ENCODE results near the gene ZNF629. TPM values are rescaled to one million over a fixed set of nuclear protein-coding genes. Genes with fewer than 3 reads are reported as not detected.
A peak's percentile ranks its signal among the peaks of the same experiment; 100 is the strongest.

The ZNF629 gene
- total and polyA plus RNA-seq, 10 donors: 1.3 to 13.9 (median 10.3) TPM

DNA sequence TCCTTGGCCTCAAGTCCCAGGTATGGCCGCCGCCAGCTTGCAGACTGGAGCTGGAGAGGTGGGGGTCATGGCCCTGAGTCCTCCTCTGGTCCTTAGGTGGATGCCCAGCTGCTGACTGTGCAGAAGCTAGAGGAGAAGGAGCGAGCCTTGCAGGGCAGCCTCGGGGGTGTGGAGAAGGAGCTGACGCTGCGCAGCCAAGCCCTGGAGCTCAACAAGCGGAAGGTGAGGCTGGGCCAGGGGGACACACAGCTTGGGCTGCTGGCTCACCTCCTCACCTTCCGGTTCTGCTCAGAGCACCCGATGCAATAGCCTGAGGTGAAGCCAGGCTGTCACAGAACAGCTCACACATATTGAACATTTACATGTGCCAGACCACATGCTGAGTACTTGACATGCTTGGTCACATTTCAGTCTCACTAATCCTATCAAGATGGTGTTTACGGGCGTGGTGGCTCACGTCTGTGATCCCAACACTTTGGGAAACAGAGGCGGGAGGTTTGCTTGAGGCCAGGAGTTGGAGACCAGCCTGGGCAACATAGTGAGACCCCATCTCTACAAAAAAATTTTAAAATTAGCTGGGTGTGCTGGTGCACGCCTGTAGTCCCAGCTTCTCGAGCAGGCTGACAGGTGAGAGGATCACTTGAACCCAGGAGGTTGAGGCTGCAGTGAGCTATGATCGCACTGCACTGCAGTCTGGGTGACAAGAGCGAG, 17.5 kb downstream of the ZNF629 start:
- Histone ChIP-seq H3K27me3 (replicated peaks in 1 of 7) (no peaks in the 10 kb centered on the region), H3K4me1 (peaks cover 0 to 46% (median 28%) of the 10 kb centered on the region in 6 donors), H3K27ac (no peak overlapping the region), H3K4me3 (no peak overlapping the region), H3K9me3 (no peaks in the 10 kb centered on the region), H3K36me3 (peaks cover 5 to 100% (median 99%) of the 10 kb centered on the region in 6 donors)
- TF ChIP-seq POLR2AphosphoS5 (IDR thresholded peaks at IDR 0.05) (peak; percentile 22 to 47 (median 27)), POLR2A (IDR thresholded peaks at IDR 0.05) (no peak)
- TF ChIP-seq, protein P1, sequence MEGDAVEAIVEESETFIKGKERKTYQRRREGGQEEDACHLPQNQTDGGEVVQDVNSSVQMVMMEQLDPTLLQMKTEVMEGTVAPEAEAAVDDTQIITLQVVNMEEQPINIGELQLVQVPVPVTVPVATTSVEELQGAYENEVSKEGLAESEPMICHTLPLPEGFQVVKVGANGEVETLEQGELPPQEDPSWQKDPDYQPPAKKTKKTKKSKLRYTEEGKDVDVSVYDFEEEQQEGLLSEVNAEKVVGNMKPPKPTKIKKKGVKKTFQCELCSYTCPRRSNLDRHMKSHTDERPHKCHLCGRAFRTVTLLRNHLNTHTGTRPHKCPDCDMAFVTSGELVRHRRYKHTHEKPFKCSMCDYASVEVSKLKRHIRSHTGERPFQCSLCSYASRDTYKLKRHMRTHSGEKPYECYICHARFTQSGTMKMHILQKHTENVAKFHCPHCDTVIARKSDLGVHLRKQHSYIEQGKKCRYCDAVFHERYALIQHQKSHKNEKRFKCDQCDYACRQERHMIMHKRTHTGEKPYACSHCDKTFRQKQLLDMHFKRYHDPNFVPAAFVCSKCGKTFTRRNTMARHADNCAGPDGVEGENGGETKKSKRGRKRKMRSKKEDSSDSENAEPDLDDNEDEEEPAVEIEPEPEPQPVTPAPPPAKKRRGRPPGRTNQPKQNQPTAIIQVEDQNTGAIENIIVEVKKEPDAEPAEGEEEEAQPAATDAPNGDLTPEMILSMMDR (IDR thresholded peaks at IDR 0.05 in 8 of 11, conservative IDR thresholded peaks at IDR 0.05 in 3 of 11): no peak
- peak; percentile 79 for DNase-seq
- WGBS, 5 donors: 89 to 95% (median 93%) methylated on average over 14 to 17 of the region's 17 CpGs
- intact Hi-C loops (cut with DNase I; ENCODE audit: low total_unique reads): loop anchor here (10.0 kb wide), 1 partner anchor 45 kb away; no protein-coding TSS in a partner anchor

DNA sequence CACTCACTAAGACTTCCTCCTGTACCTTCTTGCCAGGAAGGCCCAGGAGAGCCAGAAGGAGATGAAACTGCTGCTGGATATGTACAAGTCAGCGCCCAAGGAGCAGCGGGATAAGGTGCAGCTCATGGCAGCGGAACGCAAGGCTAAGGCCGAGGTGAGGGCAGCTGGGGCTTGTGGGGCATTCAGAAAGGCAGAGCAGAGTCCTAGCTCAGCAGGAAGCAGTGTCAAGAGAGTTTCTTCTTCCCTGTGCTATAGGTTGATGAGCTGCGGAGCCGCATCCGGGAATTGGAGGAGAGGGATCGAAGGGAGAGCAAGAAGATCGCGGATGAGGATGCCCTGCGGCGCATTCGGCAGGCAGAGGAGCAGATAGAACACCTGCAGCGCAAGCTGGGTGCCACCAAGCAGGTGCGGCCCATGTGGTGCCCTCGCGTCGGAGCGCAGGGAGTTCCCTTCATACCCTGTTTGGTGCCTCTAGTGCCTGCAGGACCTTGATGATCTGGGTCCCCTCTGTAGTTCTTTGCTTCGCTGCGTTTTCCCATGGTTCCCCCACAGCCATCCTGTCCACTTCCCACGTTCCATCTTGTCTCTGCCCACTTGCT, 18.3 kb downstream of the ZNF629 start:
- peak overlapping the region in 2 of 8 donors; percentile 0 to 46 for H3K27ac ChIP-seq
- intact Hi-C loops (cut with DNase I; ENCODE audit: low total_unique reads): no loop called here
- H3K36me3 ChIP-seq: peaks cover 5 to 100% (median 99%) of the 10 kb centered on the region in 6 donors
- WGBS, 5 donors: 93 to 98% (median 97%) methylated on average over 23 of the region's 23 CpGs
- peaks cover 4 to 48% (median 33%) of the 10 kb centered on the region in 6 donors for H3K4me1 ChIP-seq
- peak in 1 of 3 donors; percentile 31 for TF ChIP-seq POLR2AphosphoS5 (IDR thresholded peaks at IDR 0.05)
- no peak for TF ChIP-seq POLR2A (IDR thresholded peaks at IDR 0.05)
- peak; percentile 64 for DNase-seq
- H3K4me3 ChIP-seq: no peak overlapping the region
- H3K9me3 ChIP-seq: no peaks in the 10 kb centered on the region
- no peaks in the 10 kb centered on the region for H3K27me3 ChIP-seq (replicated peaks in 1 of 7)

DNA sequence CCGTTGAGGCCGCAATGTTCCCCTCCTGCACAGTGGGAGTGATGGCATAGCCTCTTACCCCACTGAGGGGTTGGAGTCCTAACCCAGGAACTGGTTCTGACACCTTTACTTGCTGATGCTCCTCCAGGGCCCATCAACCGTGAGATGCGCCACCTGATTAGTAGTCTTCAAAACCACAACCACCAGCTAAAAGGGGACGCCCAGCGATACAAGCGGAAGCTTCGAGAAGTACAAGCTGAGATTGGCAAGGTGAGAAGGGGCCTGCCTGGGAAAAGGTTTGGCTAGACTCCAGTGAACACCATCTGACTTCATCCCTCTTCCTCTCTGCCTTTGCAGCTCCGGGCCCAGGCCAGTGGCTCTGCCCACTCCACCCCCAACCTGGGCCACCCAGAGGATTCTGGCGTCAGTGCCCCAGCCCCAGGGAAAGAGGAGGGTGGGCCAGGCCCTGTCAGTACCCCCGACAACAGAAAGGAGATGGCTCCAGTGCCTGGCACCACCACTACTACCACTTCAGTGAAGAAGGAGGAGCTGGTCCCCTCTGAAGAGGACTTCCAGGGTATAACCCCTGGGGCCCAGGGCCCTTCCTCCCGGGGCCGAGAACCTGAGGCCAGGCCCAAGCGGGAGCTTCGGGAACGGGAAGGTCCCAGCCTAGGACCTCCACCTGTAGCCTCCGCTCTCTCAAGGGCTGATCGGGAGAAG, 19.1 kb downstream of the ZNF629 start:
- 73 to 89% (median 86%) methylated on average over 12 to 18 of the region's 18 CpGs for WGBS, 5 donors
- Histone ChIP-seq H3K9me3 (no peaks in the 10 kb centered on the region), H3K27ac (peak overlapping the region in 3 of 8 donors; percentile 0 to 46 (median 40)), H3K4me1 (peaks cover 11 to 55% (median 40%) of the 10 kb centered on the region in 6 donors), H3K27me3 (replicated peaks in 1 of 7) (no peaks in the 10 kb centered on the region), H3K4me3 (no peak overlapping the region), H3K36me3 (peaks cover 5 to 100% (median 97%) of the 10 kb centered on the region in 6 donors)
- intact Hi-C loops (cut with DNase I; ENCODE audit: low total_unique reads): no loop called here
- peak; percentile 80 for DNase-seq
- TF ChIP-seq POLR2A (IDR thresholded peaks at IDR 0.05) (no peak), POLR2AphosphoS5 (IDR thresholded peaks at IDR 0.05) (peak in 2 of 3 donors; percentile 31 to 34)
- TF ChIP-seq, protein P1 (IDR thresholded peaks at IDR 0.05 in 8 of 11, conservative IDR thresholded peaks at IDR 0.05 in 3 of 11): no peak

DNA sequence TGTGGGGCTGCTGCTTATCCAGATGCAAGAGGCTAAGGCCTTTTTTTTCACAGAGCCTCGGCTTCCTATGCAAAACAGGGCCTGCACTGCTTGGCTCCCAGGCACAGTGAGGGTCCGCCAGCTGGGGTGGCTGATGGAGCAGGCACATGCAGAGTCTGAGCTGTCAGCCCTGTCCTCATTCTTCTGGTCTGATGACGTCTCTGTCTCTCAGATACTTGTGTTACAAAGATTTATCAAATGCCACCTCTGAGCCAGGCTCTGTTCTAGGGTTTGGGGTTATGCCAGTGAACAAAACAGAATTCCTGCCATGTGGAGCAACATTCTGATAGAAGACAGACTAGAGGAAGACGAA, 20.1 kb downstream of the ZNF629 start:
- TF ChIP-seq, protein P1 (IDR thresholded peaks at IDR 0.05 in 8 of 11, conservative IDR thresholded peaks at IDR 0.05 in 3 of 11): no peak
- TF ChIP-seq POLR2A (IDR thresholded peaks at IDR 0.05) (no peak), POLR2AphosphoS5 (IDR thresholded peaks at IDR 0.05) (no peak)
- H3K27ac ChIP-seq: no peak overlapping the region
- peaks cover 5 to 90% (median 87%) of the 10 kb centered on the region in 6 donors for H3K36me3 ChIP-seq
- DNase-seq: no peak
- H3K27me3 ChIP-seq (replicated peaks in 1 of 7): no peaks in the 10 kb centered on the region
- no peaks in the 10 kb centered on the region for H3K9me3 ChIP-seq
- H3K4me1 ChIP-seq: peaks cover 14 to 61% (median 45%) of the 10 kb centered on the region in 6 donors
- no peak overlapping the region for H3K4me3 ChIP-seq
- 81 to 95% (median 83%) methylated on average over 4 of the region's 4 CpGs for WGBS, 5 donors
- intact Hi-C loops (cut with DNase I; ENCODE audit: low total_unique reads): no loop called here
